ENCODE measurements around the gene EGR4.

EGR4 gene

GRCh38 chr2:73293534-73294171 lies at the start of gene EGR4:
TSS of gene EGR4 (minus strand) at chr2:73293548. CDS start at chr2:73293317, 231 bp downstream.
- peak; percentile 87 to 89 for DNase-seq

GRCh38 chr2:73341039-73341438 lies 47.7 kb upstream of the EGR4 start:
- DNase-seq, result no peak

DNA sequence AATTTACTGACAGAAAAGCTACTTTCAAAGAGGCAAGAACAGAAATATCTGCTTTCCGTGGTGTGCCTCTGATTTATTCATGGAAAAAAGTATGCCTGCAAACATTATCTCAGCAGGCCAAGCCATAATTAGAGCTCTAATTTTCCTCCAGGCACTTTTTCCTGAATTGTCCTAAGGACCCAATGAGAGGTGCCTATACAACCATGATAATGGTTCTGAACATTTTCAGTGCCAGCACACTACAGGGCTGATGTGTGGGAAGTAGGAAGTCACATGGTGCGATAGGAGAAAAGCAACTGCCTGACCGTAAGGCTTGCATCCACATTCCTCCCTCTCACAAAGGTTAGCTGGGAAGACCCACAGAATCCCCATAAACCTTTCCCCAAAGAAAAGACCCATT lies 45.9 kb upstream of the EGR4 start:
- no peak for DNase-seq

- no peak for DNase-seq
These were observed 44.5 kb upstream of the EGR4 start for GRCh38 chr2:73337828-73338227.

DNA sequence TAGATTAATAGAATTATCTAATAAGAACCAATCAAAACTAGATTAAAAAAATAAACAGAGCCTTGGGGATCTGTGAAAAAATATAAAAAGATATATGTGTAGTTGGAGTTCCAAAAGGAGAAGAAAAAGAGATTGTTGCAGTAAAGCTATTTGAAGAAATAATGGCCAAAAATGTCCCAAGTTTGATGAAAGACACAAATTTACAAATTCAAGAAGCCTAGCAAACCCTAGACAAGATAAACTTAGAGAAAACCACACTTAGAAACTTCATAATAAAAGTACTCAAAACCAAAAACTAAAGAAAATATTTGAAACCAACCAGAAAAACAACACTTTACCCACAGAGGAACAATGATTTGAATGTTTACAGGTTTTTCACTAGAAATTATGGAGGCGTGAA lies 41.3 kb upstream of the EGR4 start:
- no peak for DNase-seq

DNA sequence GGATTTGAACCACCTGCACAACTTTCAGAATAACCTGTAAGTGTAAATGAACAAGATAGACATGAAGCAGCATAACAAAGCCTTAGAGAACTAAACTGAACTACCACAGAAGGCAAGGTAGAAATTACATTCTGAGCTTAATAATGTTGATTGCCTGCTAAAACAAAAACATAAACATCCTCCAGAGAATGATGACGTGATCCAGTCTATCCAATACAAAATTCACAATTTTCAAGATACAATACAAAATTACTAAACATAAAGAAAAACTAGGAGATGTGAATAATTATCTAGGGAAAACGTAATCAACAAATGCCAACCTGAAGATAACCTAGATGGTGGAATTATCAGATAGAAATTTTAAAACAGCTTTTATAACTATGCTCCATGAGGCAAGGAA lies 40.7 kb upstream of the EGR4 start:
- no peak for DNase-seq

DNA sequence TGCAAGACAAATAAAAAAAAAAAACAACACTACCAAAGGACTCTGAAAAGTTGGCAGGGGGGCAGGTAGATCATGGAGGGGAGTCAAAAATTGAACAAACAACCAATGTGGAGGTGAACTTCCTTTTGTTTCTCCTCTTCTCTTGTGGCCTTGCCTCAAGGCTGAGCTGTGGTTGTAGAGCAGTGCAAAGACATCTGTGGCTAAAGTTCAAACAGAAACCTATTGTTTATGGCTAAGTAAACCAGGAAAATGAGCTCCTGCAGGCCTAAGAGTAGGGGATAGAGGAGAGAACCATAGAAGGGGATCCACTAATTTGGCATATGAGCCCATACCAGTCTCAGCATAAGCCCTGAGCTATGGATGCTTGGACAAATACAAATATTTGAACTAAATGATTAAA lies 40.2 kb upstream of the EGR4 start:
- DNase-seq, result no peak

DNA sequence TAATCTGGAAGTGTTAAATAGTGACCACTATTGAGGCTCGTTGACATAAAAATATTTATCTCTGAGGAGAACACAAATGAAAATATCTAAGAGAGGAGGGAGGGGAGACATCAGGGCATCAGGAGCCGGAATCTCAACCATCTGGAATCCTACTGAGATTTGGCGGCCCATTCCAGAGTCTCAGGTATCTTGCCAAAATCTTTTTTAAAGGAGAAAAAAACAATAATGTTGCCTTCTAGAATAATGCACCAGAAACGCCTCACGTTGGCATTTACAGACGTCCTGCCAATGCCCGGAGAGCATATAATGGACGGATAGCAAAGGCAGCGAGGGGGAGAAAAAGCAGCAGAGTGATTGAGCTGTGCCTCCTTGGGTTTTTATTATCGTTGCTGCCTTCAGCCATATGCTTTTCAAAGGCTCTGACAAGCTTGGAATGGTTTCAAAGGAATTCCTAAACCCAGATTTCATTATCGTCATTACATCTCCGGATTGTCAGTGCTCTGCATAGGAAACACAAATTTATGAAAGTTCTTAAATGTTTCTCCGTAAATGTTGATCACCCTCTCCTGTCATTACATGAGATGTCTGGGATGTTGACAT lies 30.9 kb upstream of the EGR4 start:
- no peak for DNase-seq

DNA sequence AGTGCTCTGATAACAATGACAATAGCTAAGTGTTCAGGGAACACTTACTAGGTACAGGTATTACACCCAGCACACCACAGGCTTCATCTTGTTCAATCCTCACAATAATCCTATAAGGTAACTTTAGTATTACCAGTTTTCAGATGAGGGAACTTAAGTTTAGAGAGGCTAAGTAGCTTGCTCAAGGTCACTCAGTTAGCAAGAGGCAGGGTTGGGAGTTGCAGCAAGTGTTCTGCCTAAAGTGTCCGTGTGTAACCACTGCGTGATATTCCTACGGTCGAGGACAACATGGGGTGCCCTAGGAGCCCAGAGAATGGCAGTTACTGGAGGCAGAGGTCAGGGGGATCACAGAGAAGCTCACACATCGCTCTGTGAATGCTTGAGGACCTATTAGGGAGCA lies 30.2 kb upstream of the EGR4 start:
- DNase-seq, result no peak

GRCh38 chr2:73314441-73314840 lies 21.1 kb upstream of the EGR4 start:
- no peak for DNase-seq

GRCh38 chr2:73307720-73308119 lies 14.4 kb upstream of the EGR4 start:
- DNase-seq, result no peak

- no peak for DNase-seq
These were observed 8.3 kb upstream of the EGR4 start for GRCh38 chr2:73301636-73302035.

DNA sequence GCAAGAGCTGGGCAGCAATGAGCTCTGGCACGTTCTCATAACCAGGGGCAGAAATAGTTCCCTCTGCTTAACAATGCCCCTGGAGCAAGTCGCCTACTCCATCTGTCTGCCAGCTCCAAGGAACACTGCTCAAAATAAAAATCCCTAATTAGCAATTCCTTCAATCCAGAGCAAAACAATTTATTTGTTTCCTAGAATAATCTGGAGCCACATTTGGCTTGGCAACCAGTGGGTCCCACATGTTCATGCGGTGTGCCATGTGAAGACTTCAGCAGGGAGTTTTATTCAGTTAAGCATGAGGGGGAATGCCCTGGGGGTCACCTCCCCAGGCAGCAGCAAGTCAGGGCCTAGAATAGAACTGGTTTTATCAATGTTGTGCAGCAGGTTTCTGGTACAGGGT lies 7.6 kb upstream of the EGR4 start:
- no peak for DNase-seq

DNA sequence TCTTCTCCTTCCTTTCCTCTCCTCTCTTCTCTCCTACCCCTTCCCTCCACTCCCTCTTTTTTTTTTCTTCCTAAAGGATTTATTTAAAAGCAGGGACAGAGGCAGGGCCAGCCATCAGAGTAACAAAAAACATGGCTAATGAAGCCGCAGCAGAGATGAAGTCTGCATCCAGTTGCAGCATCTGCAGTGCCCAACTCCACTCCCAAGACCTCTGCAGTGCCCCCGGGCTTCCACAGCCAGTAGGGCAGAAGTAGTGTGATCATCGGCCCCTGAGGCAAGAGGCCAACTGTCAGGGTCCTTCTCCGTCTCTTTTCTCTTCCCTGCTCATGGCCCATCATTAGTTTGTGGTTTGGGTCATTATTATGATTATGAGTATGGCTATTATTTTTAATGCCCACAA lies 4.2 kb upstream of the EGR4 start:
- no peak for DNase-seq

- DNase-seq, result no peak
These were observed 3.8 kb upstream of the EGR4 start for GRCh38 chr2:73297151-73297559.

- DNase-seq, result no peak
These were observed 2.5 kb upstream of the EGR4 start for GRCh38 chr2:73295751-73296400.

DNA sequence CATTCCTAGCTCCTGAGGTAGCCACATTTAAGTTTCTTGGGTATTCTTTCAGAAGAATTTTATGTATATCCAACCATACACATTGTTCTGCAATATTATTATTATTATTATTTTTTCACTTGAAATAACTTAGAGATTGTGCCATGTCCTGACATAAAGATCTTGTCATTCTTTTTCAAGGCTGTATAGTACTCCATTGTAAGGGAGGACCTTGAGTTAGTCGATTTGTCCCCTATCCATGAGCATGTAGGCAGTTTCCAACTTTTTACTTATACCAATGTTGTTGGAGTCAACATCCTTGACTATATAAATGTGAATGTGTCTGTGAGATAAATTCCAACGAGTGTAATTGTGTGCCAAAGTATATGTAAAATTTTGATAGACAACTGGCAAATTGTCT lies 891 bp upstream of the EGR4 start:
- no peak for DNase-seq

DNA sequence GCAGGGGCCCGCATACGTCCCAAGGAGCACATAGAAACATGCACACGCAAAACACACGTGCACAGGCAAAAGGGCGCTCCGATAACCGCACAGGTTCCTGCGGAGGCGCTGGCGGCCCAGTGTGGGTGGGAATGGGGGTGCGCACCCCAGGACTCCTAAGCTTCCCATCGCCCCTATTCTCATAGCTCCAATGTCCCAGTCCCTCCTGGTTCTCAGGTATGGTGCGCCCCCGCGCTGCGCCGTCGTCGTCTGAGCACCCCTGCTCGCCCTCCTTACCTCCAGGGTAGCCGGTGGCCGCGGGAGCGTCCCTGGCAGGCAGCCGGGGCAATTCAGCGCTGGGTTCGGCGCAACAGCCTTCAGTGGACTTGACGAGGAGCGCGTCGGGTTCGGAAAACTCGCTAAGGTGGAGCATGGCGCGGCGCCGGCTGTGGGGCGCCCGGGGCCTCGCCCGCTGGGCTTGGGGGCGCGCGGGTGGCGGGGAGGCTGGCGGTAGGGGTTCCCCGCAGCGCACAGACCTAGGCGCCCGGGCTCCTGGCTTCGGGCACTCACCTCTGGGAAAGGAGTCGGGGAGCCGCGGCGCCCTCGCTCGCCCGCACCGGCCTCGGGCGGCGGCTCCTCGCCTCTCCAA lies 328 bp downstream of the EGR4 start:
- peak; percentile 7 to 9 for DNase-seq

DNA sequence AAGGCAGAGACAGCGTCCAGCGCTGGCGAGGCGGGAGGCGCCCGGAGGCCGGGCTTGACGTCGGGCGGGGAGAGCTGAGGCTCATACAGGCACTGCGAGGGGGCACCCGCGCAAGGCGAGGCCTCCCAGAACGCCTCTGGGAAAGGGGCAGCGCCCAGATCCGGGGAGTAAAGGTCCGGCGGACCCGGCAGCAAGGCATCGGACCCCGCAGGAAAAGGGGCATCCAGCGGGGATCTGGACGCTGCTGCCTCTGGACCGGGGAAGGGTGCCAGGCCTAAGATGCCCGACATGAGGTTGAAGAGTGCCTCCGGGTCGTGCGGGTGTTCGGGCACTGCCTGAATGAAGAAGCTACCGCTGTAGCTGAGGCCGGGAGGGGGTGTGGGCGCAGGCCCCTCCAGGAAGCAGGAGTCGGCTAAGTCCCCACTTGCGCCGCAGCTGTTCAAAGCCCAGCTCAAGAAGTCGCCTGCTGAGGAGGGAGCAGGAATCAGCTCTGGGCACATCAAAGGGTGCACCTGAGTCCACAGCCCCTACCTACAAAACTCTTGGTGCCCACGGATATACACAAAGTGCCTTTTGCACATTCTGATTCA lies 937 bp downstream of the EGR4 start:
- DNase-seq, result no peak

DNA sequence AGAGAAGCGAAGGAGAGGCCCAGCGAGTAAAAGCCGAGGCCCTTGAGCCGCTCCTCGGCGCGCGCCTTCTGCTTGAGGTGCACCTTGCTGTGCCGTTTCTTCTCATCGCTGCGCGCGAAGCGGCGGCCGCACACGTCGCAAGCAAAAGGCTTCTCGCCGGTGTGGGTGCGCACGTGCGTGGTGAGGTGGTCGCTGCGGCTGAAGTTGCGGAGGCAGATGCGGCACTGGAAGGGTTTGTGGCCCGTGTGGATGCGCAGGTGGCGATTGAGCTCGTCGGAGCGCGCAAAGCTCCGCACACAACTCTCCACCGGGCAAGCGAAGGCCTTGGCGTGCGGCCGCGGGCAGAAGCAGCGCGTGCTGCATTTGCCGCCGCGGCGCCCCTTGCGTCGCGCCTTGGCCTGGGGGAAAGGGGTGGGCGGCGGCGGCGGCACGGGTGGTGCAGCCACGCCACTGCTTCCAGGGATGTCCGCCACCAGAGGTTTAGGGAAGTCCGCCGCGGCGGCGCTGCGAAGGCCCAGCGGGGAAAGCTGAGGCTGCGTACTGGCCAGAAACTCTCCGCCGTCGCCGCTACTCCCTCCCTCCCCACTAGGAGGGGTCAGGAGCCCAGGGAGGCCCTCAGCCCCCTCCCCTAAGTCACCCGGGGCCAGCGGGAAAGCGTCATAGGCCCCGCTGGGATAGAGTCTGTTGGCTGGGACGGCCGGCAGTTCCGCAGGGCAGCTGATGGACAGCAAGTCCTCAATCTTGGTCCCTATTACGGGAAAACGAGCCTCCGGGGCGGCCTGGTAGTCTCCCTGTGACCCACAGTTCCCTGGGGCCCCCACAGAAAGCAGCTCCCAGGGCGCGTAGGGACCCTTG lies 1.7 kb downstream of the EGR4 start:
- no peak for DNase-seq

- peak; percentile 38 to 47 for DNase-seq
These were observed 2.3 kb downstream of the EGR4 start for GRCh38 chr2:73291093-73291460.

DNA sequence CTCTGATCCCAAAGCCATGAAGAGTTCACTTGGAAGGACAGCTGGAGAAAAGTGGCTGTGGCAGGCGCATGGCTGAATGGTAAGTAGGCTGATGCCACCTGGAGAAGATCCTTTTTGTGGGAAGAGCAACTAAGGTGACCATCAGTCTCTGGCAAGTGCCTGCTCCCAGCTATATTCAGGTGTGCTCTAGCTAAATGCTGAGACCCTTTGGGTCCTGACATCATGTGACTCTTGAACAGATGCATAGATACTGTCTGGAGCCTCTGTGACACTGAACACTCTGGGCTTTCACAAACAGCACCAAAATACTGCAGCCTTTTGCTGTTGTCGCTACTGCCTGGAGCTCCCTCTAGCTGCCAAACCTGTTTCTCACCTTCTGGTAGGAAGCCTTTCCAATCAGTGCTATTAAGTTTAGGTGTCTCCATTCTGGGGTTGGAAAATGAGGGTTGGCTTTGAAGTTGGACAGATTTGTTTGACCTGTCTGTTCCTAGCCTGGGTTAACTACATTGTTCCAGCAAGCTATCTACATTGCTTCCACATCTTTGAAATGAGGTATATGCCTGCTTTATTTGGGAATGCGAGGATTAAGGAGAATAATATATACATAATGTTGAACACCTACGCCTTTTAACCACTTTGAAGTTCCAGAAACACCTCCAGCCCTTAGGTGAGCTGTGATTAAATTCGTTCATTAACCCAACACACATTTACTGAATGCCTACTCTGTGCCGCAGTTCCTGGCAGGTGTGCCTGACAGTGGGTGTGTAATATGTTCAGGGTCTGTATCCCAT lies 3.1 kb downstream of the EGR4 start:
- peak; percentile 34 to 57 for DNase-seq
